Muscle of leg (tissue), 11 donors: ENCODE data around the gene LRRK1. TPM values are rescaled to one million over a fixed set of nuclear protein-coding genes. Genes with fewer than 3 reads are reported as not detected.

Experiments
- DNase-seq: peaks from one replicate; pipeline ENCODE4 v3.0.0; 2013
- H3K27ac ChIP-seq: one replicate; pipeline ENCODE4 v1.5.1; 2013; ENCODE audit warnings: mild to moderate bottlenecking, low read length, control low read depth
- H3K27me3 ChIP-seq: one replicate; pipeline ENCODE4 v1.6.1; 2013; ENCODE audit warnings: low read length; ENCODE audit not compliant: control insufficient read depth, insufficient read depth
- H3K36me3 ChIP-seq: one replicate; pipeline ENCODE4 v1.6.1; 2013; ENCODE audit warnings: low read length; ENCODE audit not compliant: control insufficient read depth, insufficient read depth
- H3K4me1 ChIP-seq: one replicate; pipeline ENCODE4 v1.6.1; 2013; ENCODE audit warnings: low read length; ENCODE audit not compliant: control insufficient read depth, insufficient read depth
- H3K4me3 ChIP-seq: one replicate; pipeline ENCODE4 v1.5.1; 2013; ENCODE audit warnings: low read length, control low read depth
- H3K9me3 ChIP-seq: replicated peaks from 2 replicates; pipeline ENCODE4 v1.6.1; 2013; ENCODE audit warnings: low read depth, low read length; ENCODE audit not compliant: control insufficient read depth
- WGBS: methylation state at CpG from one replicate; pipeline ENCODE4 v1.1.5; 2013; ENCODE audit warnings: missing lambda C conversion rate; ENCODE audit not compliant: insufficient coverage; 5-methylcytosine and 5-hydroxymethylcytosine counted together
- polyA plus RNA-seq, 8 donors: library from polyadenylated mRNA; unstranded; fragments of 120-200 nt; gene quantifications; one replicate each; pipeline versions ENCODE4 v1.2.1 to v1.2.3, GENCODE V29; 2013; ENCODE audit warnings: inconsistent platforms in 1 of 8, low replicate concordance in 1 of 8; ENCODE audit not compliant: insufficient read length in 8 of 8, insufficient read depth in 1 of 8
- total RNA-seq: library from RNA; stranded (reverse); fragments of 120-200 nt; gene quantifications from one replicate; pipeline ENCODE4 v1.2.4, GENCODE V29; 2013

LRRK1 gene
- total and polyA plus RNA-seq, 9 donors: 4.1 to 9.4 (median 5.8) TPM

GRCh38 chr15:100932676-100933348, 13.7 kb downstream of the LRRK1 start:
- 62% methylated on average over 6 of the region's 7 CpGs for WGBS
- Histone ChIP-seq H3K36me3 (peaks cover 6% of the 10 kb centered on the region), H3K4me3 (no peak overlapping the region), H3K27ac (no peak overlapping the region), H3K4me1 (peaks cover 12% of the 10 kb centered on the region), H3K27me3 (no peaks in the 10 kb centered on the region), H3K9me3 (peaks cover 4% of the 10 kb centered on the region)
- no peak for DNase-seq

DNA sequence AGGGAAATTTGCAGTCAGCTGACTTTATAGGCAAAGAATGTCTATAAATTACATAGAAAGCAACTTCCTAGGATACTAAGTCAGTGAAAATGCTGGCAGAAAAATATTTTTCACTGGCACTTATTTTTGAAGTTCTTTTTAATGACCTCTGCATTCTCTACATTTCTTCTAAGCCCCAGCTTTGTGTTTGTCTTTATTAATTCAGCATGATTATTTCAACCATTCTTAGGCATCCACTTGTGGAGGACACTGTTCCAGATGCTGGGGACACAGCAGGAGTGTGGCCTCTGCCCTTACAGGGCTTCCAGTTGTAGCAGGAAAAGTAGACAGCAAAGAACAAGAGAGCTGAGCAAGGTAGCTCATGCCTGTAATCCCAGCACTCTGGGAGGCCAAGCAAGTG, 15.0 kb downstream of the LRRK1 start:
- H3K4me1 ChIP-seq: peaks cover 8% of the 10 kb centered on the region
- no peaks in the 10 kb centered on the region for H3K27me3 ChIP-seq
- no peak for DNase-seq
- H3K27ac ChIP-seq: no peak overlapping the region
- H3K4me3 ChIP-seq: no peak overlapping the region
- H3K9me3 ChIP-seq: peaks cover 4% of the 10 kb centered on the region
- peaks cover 6% of the 10 kb centered on the region for H3K36me3 ChIP-seq

DNA sequence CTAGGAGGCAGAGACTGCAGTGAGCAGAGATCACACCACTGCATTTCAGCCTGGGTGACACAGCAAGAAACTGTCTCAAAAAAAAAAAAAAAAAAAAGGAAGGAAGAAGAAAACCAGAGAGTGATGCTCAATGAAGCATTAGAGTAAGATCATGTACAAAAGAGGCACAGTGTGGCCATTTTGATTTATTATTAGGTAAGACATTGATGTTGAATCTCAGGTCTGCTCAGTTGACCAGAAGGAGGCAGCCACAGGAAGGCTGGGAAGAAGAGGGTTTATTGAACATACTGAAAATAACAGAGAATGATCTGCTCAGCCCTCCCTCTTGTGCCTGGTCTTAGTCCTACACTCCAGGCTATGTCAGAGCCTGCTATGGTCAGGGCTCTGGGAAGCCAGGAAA, 15.6 kb downstream of the LRRK1 start:
- no peak for DNase-seq
- H3K27ac ChIP-seq: no peak overlapping the region

GRCh38 chr15:100937171-100937570, 18.0 kb downstream of the LRRK1 start:
- Histone ChIP-seq H3K4me1 (no peaks in the 10 kb centered on the region), H3K27me3 (no peaks in the 10 kb centered on the region), H3K27ac (no peak overlapping the region), H3K4me3 (no peak overlapping the region), H3K9me3 (peaks cover 6% of the 10 kb centered on the region), H3K36me3 (no peaks in the 10 kb centered on the region)
- WGBS: no CpG with 5 or more reads among the region's 4 CpGs
- DNase-seq: no peak

More for the DNA sequence above, 15.6 kb downstream of the LRRK1 start:
- Histone ChIP-seq H3K36me3 (peaks cover 3% of the 10 kb centered on the region), H3K4me3 (no peak overlapping the region), H3K4me1 (peaks cover 3% of the 10 kb centered on the region), H3K9me3 (peaks cover 4% of the 10 kb centered on the region), H3K27me3 (no peaks in the 10 kb centered on the region)

DNA sequence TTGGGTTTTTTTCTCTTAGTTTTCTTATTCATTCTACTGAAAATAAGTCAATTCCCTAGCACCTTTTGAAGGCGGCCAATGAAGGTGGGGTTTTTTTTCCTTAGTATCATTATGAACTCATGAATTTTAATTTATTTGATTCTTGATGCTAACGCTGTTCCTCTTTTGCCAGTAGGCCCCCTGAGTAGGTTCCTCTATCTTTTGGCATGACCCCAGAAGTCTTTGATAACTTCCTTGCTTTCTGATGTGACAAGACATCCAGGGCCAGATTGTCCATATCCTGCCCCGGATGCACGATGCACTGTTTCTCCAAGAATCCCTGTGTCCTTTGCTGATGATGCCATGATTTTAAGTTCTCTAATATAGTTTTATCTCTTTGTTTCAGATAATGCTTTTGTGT, 20.6 kb downstream of the LRRK1 start:
- no CpG with 5 or more reads among the region's 4 CpGs for WGBS
- no peak for DNase-seq
- H3K9me3 ChIP-seq: peaks cover 6% of the 10 kb centered on the region
- H3K4me3 ChIP-seq: no peak overlapping the region
- no peak overlapping the region for H3K27ac ChIP-seq
- H3K4me1 ChIP-seq: no peaks in the 10 kb centered on the region
- H3K27me3 ChIP-seq: no peaks in the 10 kb centered on the region
- H3K36me3 ChIP-seq: no peaks in the 10 kb centered on the region

DNA sequence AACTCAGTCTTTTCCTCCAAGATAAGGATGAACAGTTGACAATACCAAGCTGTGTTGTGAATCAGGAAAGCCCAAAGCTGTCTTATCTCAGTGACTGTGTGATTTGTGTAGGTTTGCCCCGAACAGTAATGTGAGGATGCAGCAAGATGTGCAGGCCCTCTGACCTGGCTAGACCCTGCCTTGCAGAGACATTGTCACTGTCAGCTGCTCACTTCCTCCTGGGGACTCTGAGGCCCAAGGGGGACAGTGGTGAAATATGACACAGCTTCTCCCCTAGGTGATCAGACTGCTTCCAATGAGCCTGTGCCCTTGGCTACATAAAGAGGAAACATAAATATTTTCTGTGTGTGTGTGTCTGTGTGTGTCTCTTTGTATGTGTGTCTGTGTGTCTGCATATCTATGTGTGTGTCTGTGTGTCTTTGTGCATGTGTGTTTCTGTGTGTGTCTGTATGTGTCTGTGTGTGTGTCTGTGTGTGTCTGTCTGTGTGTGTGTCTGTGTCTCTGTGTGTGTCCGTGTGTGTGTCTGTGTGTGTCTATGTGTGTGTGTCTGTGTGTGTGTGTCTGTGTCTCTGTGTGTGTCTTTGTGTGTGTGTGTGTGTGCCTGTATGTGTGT, 21.7 kb downstream of the LRRK1 start:
- H3K9me3 ChIP-seq: peaks cover 6% of the 10 kb centered on the region
- H3K36me3 ChIP-seq: no peaks in the 10 kb centered on the region
- no peak overlapping the region for H3K4me3 ChIP-seq
- 83% methylated on average over 1 of the region's 2 CpGs for WGBS
- no peaks in the 10 kb centered on the region for H3K27me3 ChIP-seq
- no peak overlapping the region for H3K27ac ChIP-seq
- peak; percentile 35 for DNase-seq
- H3K4me1 ChIP-seq: no peaks in the 10 kb centered on the region

DNA sequence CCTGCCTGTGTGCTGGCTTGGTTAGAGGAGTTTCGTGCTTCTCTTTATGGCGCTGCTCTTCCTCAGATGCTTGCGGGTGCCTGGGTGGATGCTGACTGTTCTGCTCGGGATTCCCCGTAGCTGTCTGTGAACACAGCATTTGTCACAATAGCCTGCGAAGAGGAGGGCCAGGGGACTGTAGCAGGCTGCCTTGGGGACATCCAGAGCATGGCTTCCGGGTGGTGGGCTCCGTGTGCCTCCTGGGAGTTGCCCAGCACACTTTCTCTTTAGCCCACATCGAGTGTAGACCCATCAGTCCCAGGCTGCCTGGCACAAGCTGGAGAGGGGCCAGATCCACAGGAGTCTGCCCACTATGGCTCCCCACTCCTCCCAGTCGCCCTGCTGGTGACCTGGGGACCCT, 22.4 kb downstream of the LRRK1 start:
- Histone ChIP-seq H3K36me3 (no peaks in the 10 kb centered on the region), H3K4me3 (no peak overlapping the region), H3K27ac (no peak overlapping the region), H3K27me3 (no peaks in the 10 kb centered on the region), H3K4me1 (no peaks in the 10 kb centered on the region), H3K9me3 (peaks cover 4% of the 10 kb centered on the region)
- no peak for DNase-seq
- WGBS: 78% methylated on average over 10 of the region's 10 CpGs

DNA sequence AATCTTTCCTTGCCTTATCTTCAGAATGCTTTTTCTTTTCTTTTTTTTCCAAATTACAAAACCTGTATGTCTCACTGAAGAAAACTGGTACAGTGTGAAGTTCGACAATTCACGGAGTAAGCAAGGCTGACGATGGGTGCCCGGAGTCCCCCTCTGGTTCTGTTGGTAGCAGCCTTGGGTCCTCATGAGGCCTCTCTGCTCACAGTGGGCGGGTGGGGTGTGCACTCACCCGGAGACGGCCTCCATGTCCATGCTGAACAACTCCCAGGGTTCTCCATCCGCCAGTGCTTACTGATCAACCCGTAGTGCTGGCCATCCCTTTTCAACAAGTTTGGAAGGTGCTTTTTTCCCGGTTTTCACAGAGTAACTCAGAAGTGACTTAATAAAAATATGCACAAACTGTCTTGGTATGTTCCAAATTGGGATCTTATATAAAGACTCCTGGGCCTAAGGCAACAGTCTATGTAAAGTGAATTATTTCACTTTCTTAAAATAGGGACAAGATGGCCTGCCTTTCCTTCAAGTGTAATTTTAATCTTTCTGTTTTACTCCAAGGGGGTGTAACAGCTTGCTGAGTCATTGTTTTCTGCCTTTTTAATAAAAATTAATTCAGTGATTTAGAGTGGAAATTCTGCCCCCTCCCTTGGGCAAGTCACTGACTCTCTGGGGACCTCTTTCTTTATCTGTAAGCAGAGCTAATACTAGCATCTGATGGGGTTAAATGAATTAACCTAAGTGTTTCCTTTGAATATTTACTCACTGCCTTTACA, 23.7 kb downstream of the LRRK1 start:
- H3K9me3 ChIP-seq: peaks cover 2% of the 10 kb centered on the region
- 89% methylated on average over 7 of the region's 10 CpGs for WGBS
- DNase-seq: no peak

GRCh38 chr15:100944244-100944895, 25.2 kb downstream of the LRRK1 start:
- no peaks in the 10 kb centered on the region for H3K4me1 ChIP-seq
- peak; percentile 50 for DNase-seq
- no CpG with 5 or more reads among the region's 7 CpGs for WGBS
- H3K9me3 ChIP-seq: peaks cover 2% of the 10 kb centered on the region
- no peaks in the 10 kb centered on the region for H3K27me3 ChIP-seq
- H3K4me3 ChIP-seq: no peak overlapping the region
- no peak overlapping the region for H3K27ac ChIP-seq
- no peaks in the 10 kb centered on the region for H3K36me3 ChIP-seq

More for the DNA sequence above, 23.7 kb downstream of the LRRK1 start:
- no peaks in the 10 kb centered on the region for H3K36me3 ChIP-seq
- H3K27ac ChIP-seq: no peak overlapping the region
- H3K27me3 ChIP-seq: no peaks in the 10 kb centered on the region
- no peak overlapping the region for H3K4me3 ChIP-seq
- H3K4me1 ChIP-seq: no peaks in the 10 kb centered on the region

DNA sequence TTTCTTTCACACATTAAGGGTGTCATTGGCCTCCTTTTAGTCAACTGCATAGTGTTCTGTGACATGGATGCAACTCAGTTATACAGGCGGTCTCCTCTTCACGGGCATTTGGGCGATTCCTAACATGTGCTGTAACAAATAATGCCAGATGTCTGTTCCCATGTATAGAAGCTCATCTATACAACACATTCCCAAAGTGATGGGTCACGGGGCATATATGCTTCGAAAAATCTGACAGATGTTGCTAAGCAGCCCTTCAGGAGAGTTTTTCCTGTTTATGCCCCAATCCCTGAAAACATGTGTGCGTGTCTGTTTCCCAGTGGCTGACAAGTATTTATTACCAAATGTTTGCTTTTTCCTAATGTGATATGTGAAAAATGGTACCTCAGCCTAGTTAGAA, 25.8 kb downstream of the LRRK1 start:
- no peak for DNase-seq
- Histone ChIP-seq H3K9me3 (peaks cover 2% of the 10 kb centered on the region), H3K36me3 (no peaks in the 10 kb centered on the region), H3K27ac (no peak overlapping the region), H3K27me3 (no peaks in the 10 kb centered on the region), H3K4me1 (no peaks in the 10 kb centered on the region), H3K4me3 (no peak overlapping the region)
- WGBS: 45% methylated on average over 3 of the region's 6 CpGs
